Measurements from ENCODE around the gene BACH2. TPM values are rescaled to one million over a fixed set of nuclear protein-coding genes. Genes with fewer than 3 reads are reported as not detected.

BACH2 gene
- polyA plus RNA-seq, 1 donor from 2014 or later = 45.5 TPM

GRCh38 chr6:90195094-90195829, 101.4 kb downstream of the BACH2 start:
- Histone ChIP-seq H4K20me1 (ENCODE audit: insufficient read depth) (no peaks in the 10 kb centered on the region), H2AFZ (ENCODE audit: low read depth, low read length) (no peak overlapping the region), H3K27me3 (ENCODE audit: insufficient read depth, low read depth, low read length) (no peaks in the 10 kb centered on the region), H3K4me2 (ENCODE audit: low read length) (peak overlapping the region; percentile 74), H3K9ac (ENCODE audit: low read length) (peak overlapping the region; percentile 71), H3K4me3 (ENCODE audit: low read length) (peak overlapping the region; percentile 59), H3K9me3 (ENCODE audit: low read length) (no peaks in the 10 kb centered on the region), H3K36me3 (ENCODE audit: insufficient read depth, low read length) (peaks cover 16% of the 10 kb centered on the region), H3K27ac (ENCODE audit: low read length) (peak overlapping the region; percentile 98), H3F3A (ENCODE audit: insufficient read depth, low read length, poor library complexity, severe bottlenecking) (peaks cover 7% of the 10 kb centered on the region), H3K79me2 (replicated peaks; ENCODE audit: insufficient read depth, low read length) (peaks cover 64% of the 10 kb centered on the region), H3K9me2 (ENCODE audit: insufficient read depth, low read length) (no peaks in the 10 kb centered on the region)
- TF ChIP-seq REST (IDR thresholded peaks at IDR 0.05; ENCODE audit: borderline replicate concordance) (peak; percentile 98), TAF1 (IDR thresholded peaks at IDR 0.05; ENCODE audit: low read depth) (peak; percentile 69), CTCF (IDR thresholded peaks at IDR 0.05; ENCODE audit: poor library complexity, severe bottlenecking) (no peak), RAD21 (conservative IDR thresholded peaks at IDR 0.05) (peak; percentile 46), EZH2 (IDR thresholded peaks at IDR 0.05; ENCODE audit: borderline replicate concordance, insufficient read depth, low read length, poor library complexity, severe bottlenecking) (no peak), MXI1 (conservative IDR thresholded peaks at IDR 0.05; ENCODE audit: poor library complexity, severe bottlenecking) (peak; percentile 16), POLR2AphosphoS5 (IDR thresholded peaks at IDR 0.05) (peak; percentile 98), SMC3 (conservative IDR thresholded peaks at IDR 0.05; ENCODE audit: poor library complexity) (peak; percentile 34), EP300 (conservative IDR thresholded peaks at IDR 0.05; ENCODE audit: poor library complexity, severe bottlenecking) (peak; percentile 100)

- peak overlapping the region; percentile 59 for H3K4me3 ChIP-seq (ENCODE audit: low read length)
- H3K36me3 ChIP-seq (ENCODE audit: insufficient read depth, low read length) = peaks cover 12% of the 10 kb centered on the region
- peaks cover 64% of the 10 kb centered on the region for H3K79me2 ChIP-seq (replicated peaks; ENCODE audit: insufficient read depth, low read length)
- H3F3A ChIP-seq (ENCODE audit: insufficient read depth, low read length, poor library complexity, severe bottlenecking) = peaks cover 7% of the 10 kb centered on the region
- H2AFZ ChIP-seq (ENCODE audit: low read depth, low read length) = no peak overlapping the region
- no peaks in the 10 kb centered on the region for H3K9me2 ChIP-seq (ENCODE audit: insufficient read depth, low read length)
- no peaks in the 10 kb centered on the region for H3K9me3 ChIP-seq (ENCODE audit: low read length)
- peak overlapping the region; percentile 98 for H3K27ac ChIP-seq (ENCODE audit: low read length)
- H4K20me1 ChIP-seq (ENCODE audit: insufficient read depth) = no peaks in the 10 kb centered on the region
- peak overlapping the region; percentile 74 for H3K4me2 ChIP-seq (ENCODE audit: low read length)
- TF ChIP-seq EZH2 (IDR thresholded peaks at IDR 0.05; ENCODE audit: borderline replicate concordance, insufficient read depth, low read length, poor library complexity, severe bottlenecking) = no peak
- TF ChIP-seq RAD21 (conservative IDR thresholded peaks at IDR 0.05) = no peak
- no peak for TF ChIP-seq REST (IDR thresholded peaks at IDR 0.05; ENCODE audit: borderline replicate concordance)
- no peak for TF ChIP-seq MXI1 (conservative IDR thresholded peaks at IDR 0.05; ENCODE audit: poor library complexity, severe bottlenecking)
- TF ChIP-seq TAF1 (IDR thresholded peaks at IDR 0.05; ENCODE audit: low read depth) = no peak
- no peak for TF ChIP-seq CTCF (IDR thresholded peaks at IDR 0.05; ENCODE audit: poor library complexity, severe bottlenecking)
- no peak for TF ChIP-seq SMC3 (conservative IDR thresholded peaks at IDR 0.05; ENCODE audit: poor library complexity)
- no peak for TF ChIP-seq EP300 (conservative IDR thresholded peaks at IDR 0.05; ENCODE audit: poor library complexity, severe bottlenecking)
- TF ChIP-seq POLR2AphosphoS5 (IDR thresholded peaks at IDR 0.05) = no peak
- no peaks in the 10 kb centered on the region for H3K27me3 ChIP-seq (ENCODE audit: insufficient read depth, low read depth, low read length)
- H3K9ac ChIP-seq (ENCODE audit: low read length) = peak overlapping the region; percentile 71
Measured at GRCh38 chr6:90194371-90194841, 102.2 kb downstream of the BACH2 start.
